Measurements from ENCODE around the gene DAB2.

DAB2 gene

DNA sequence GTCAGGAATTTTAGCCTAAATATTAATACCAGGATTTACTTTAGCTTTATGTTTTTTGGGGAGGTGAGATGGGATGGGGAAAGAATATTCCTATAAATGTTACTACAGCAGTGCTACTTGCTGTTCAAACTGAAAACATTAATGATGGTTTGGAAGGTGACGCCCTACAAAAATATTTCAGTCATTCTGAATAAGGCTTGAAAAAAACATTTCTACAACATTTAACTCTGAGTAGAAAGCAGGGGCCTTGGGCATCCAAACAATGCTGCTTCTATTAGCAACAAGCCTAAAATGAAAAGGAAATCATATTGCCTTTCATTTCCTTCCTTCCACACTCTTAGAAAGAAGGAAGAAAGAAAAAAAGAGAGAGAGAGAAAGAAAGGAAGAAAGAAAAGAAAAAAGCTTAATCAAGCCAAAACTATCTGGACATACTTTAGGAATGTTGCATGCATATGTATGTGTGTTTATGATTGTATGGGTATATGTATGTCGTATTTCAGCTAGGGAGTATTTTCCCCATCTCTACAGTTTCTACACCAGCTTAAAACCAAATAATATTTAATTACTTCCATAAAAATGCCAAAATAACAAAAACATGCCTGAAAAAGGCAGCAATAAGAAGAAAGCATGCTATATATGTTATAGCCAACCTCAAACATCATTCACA is 16.3 kb upstream of the DAB2 start:
- peak; percentile 61 for DNase-seq (ENCODE audit: low read depth)
- H3K4me3 ChIP-seq (ENCODE audit: low read length) = no peak overlapping the region
- TF ChIP-seq, protein P1, sequence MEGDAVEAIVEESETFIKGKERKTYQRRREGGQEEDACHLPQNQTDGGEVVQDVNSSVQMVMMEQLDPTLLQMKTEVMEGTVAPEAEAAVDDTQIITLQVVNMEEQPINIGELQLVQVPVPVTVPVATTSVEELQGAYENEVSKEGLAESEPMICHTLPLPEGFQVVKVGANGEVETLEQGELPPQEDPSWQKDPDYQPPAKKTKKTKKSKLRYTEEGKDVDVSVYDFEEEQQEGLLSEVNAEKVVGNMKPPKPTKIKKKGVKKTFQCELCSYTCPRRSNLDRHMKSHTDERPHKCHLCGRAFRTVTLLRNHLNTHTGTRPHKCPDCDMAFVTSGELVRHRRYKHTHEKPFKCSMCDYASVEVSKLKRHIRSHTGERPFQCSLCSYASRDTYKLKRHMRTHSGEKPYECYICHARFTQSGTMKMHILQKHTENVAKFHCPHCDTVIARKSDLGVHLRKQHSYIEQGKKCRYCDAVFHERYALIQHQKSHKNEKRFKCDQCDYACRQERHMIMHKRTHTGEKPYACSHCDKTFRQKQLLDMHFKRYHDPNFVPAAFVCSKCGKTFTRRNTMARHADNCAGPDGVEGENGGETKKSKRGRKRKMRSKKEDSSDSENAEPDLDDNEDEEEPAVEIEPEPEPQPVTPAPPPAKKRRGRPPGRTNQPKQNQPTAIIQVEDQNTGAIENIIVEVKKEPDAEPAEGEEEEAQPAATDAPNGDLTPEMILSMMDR (conservative IDR thresholded peaks at IDR 0.05; ENCODE audit: low read length) = no peak

DNA sequence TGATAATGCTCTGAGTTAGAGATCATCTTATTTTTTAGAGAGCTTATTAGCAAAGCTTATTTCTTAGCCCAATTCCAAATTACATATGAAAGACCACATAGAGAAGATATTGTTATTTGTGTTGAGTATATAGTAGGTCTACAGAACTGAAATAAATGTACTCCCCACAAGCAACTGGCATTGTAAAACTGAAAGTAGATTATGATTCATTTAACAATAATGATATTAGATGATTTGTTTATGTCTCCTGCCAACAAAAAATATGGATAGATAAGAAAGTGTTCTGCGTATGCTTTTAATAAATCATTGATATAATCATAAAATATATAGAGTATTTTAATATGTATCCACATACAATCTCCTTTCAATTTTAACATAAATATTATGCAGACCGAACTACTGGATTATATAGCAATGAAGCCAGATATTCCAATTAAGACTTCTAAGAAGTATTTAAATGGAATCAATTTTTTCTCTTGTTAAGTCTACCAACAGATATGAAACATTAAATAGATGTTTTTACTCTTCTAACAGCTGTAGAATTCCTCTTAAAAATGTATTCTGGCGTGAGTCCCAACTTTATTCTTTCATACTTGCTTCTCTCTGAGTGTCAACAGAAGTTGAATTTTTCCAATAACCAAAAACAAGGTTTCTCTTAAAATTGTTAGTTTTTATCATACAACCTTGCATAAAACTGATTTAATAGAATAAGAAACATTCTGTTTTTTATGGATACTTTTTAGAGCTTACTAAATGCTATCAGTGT is 15.6 kb upstream of the DAB2 start:
- H3K4me3 ChIP-seq (ENCODE audit: low read length) = no peak overlapping the region
- TF ChIP-seq, protein P1 (conservative IDR thresholded peaks at IDR 0.05; ENCODE audit: low read length) = no peak
- DNase-seq (ENCODE audit: low read depth) = no peak

DNA sequence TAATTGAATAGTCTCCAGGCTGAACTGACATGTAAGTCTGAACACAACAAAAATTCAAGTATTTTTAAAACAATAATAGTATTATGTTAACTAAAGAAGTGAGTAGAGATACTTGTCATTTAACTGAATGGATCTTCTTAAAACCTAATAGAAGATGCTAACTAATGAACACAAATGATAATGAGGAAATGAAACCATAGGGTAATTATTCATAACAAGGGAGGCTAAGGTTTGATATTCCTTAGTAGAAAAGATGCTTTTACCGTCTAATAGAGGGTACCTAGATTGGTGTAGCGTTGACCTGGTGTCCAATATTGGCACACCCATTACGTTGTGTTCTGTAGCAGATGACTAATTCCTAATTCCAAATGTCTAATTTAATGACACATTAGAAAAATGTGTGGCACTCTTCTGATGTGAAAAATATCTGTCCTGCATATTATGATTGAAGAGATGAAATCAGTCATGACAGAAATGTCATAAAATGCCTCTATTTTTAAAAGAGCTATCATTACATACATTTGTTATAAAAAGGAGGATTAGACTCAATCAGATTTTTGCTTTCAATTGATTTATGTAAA is 14.9 kb upstream of the DAB2 start:
- H3K4me3 ChIP-seq (ENCODE audit: low read length) = no peak overlapping the region
- TF ChIP-seq, protein P1 (conservative IDR thresholded peaks at IDR 0.05; ENCODE audit: low read length) = no peak
- DNase-seq (ENCODE audit: low read depth) = no peak

DNA sequence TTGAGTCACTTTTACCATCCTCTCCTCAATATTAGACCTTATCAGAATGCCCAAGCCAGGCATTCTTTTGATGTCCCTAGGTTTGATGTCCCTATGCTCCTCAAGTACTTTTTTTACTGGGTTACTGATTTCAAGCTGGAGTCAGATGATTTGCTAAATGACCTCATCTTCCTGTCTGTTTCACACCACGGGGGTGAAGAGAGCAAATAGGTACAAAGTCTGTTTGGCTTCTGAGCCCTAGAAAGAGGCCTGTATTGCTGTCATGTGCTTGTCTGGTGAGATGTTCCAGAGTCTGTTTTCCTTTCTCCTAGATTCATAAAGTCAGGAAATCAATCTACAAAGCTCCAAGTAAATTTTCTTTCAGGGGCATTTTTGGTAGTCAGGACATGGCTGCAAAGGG is 12.7 kb upstream of the DAB2 start:
- no peak overlapping the region for H3K4me3 ChIP-seq (ENCODE audit: low read length)
- TF ChIP-seq, protein P1 (conservative IDR thresholded peaks at IDR 0.05; ENCODE audit: low read length) = no peak
- no peak for DNase-seq (ENCODE audit: low read depth)

DNA sequence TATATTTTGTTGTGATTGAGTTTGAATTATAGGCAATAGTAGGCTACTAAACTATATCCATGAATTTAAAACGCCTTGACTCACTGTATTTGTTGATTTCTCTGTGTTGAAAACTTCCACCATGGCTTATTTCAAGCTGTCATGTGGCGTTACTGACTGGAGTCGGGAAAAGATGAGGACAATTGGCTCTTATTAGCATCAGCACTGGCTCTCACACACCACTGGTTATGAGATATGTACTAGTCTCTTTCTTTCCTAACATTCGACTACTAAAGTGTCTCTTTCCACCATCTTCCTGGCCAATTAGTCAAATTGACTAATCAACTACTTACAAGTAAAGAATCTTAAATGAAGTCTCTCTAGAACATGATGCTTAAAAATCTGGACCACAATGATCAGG is 9.1 kb upstream of the DAB2 start:
- no peak overlapping the region for H3K4me3 ChIP-seq (ENCODE audit: low read length)
- DNase-seq (ENCODE audit: low read depth) = no peak
- TF ChIP-seq, protein P1 (conservative IDR thresholded peaks at IDR 0.05; ENCODE audit: low read length) = no peak

DNA sequence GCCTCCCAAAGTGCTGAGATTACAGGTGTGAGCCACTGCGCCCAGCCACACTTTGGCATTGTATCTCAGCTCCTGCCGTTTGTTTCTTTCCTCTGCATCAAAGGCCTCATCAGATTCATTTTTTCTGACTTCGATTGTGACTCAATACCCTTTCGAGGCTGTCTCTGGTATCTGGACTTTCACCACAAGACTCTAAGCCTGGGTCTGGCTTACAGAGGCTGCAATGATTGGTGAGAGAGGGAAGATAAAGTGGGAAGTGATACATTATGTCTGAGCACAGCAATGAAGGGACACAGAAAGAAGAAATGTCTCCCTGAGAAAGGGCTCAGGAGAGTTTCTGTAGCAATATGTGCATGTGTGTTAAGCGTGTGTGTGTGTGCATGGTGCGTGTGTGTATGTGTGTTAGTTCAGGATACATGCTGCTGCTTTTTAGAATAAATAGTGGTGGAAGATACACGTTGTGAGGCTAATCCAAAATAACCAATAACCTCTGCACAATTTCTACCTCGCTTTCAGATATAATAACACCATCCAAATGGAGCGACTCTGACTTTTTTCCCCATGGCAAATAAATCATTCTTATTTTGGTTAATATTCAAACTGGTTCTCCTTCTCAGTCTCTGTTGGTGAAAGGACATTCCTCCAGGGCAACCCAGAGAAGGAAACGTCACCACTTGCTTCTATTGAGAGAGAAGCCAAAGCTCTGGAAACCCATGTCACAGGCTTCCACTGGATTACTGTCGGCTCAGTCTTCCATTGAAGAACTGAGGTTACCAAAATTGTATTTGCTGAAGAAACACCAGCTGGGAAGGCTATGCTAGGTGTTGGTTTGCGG is 8.1 kb upstream of the DAB2 start:
- TF ChIP-seq, protein P1 (conservative IDR thresholded peaks at IDR 0.05; ENCODE audit: low read length) = no peak
- H3K4me3 ChIP-seq (ENCODE audit: low read length) = no peak overlapping the region
- no peak for DNase-seq (ENCODE audit: low read depth)
